HG02623 (cell line): Measurements from ENCODE around the gene PER2.
"Not testable (repeated sequence)": the region's sequence is repeated elsewhere in the genome, so short reads cannot be mapped to it uniquely, and the experiment has no call there.

Experiments
- ATAC-seq: cut with Tn5 transposase; IDR thresholded peaks from one replicate; pipeline ENCODE4 v1.9.1; 2021; ENCODE audit warnings: moderate library complexity; ENCODE audit not compliant: unreplicated experiment

PER2 gene

DNA sequence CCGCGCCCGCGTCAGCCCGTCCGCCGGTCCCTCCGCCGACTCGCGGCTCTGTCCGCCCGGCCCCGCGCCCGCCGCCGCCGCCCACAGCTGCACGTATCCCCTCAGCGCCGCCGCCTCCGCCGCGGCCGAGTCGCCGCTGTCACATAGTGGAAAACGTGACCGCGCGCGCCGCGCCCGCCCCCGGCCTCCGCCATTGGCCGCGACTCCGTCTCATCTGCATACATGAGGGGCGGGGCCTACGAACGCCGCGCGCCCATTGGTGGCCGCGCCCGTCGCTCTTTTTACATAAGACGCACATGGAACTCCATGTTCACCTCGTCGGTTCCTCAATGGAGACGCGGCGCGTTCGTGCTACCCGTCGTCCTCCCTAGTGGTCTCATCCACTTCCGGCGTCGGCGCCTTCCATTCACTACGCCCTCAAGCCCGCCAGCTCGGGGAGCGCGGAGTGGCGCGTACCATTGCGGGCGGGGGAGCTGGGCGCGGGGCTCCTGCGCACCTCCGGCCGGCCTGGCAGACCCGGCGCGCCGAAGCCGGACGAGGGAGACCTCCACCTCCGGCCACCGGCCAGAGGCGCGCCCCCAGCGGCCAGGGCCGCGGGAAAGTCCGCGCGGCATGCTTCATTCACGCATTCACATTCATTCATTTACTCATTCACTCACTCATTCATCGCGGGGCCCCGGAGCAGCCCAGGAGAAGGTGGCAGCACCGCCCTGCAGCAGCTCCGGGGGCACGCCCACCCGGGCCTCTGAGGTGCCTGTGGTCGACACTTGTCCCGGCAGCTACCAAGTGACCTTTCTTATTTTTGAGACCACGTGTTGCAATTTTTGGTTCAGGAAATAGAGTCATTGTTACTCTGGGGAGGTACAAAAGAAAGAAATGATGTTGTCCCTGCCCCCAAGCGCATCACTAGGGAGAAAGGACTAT is 502 bp upstream of the PER2 start:
- ATAC-seq: peak; percentile 87

DNA sequence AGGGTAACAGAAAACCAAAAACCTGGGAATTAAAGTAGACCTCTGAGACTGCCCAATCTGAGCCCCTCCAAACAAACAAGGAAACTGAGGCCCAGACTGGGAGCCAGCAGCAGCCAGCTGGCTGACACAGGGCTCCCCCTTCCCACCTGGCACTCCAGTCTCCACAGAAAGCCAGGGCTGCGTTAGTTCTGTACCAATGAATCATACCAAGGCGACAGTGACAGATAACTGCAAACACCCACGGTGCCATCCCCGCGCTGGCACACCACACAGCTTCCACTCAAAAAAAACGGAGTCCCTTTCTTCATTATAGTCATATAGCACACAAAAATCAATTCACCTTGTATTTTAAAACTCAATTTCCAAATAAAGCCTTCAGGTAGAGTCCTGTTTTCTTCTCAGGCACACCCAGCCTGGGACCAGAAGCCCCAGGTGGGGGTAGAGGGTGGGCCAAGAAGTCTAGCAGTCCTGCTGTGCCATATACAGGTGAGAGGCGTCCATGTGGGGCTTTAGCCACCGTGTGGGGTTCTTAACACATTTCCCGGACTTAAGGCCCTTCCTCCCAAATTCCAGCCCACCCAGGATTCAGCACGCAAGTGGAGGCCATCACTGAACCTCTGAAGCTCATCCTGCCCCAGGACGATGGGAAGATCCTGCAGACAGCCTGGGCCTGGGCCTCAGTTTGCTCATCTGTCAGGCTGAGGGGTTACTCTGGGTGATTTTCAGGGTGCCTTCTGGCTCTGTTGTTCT is 1.2 kb downstream of the PER2 start:
- no peak for ATAC-seq

DNA sequence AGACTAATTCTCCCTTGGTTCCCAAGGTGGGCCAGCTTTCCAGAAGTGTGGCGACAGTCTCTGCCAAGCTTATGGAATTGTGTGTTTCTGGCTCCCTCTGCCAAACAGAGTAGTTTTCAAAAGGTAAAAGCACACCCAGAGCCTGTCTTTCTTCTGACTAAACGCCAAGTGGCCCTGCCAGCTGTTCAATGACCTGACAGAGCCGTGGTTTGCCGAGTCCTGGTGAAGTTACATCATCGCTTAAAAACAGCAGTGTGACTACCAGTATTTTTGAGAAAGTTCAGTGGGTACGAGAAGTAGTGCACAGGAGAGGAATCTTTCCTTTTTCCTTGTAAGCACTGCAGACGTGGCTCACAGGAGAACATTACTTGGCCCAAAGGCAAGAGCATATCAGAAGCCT is 1.9 kb downstream of the PER2 start:
- no peak for ATAC-seq

DNA sequence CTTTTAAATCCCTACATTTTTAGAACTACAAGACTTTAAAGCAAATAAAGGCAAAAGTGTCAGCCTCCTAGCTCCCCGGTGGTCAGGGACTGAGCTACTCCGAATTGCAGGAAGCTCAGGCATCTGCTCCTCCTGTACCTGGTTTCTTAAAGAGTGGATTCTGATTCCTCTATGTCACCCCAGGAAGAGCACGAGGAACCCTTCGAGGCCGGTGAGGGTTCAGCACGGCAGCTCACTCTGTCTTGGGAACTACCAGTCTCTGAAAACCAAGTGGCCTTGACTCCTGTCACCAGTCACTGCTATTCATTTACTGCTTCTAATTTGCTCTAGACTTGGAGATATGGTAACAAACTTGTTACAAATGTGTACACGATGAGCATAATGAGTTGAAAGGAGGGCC is 2.3 kb downstream of the PER2 start:
- ATAC-seq: no peak

DNA sequence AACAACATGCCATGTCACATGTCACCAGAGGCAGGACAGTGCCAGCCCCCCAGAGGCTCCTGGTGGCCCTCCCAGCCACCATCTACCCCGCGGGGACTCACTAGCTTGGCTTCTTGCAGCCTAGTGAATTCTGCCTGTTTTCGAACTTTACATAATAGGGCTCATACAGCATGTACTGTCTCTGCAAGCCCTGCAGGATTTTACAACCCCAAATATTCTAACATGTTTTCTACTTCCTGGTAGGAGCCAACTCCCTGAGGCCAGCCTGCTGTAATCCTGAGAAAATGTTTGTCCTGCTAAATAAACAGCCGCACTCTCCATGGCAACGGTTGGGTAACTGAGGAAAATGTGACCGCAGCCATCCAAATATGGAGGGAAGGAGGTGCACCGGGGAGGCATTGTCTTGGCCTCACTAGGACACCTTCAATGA is 2.7 kb downstream of the PER2 start:
- no peak for ATAC-seq

DNA sequence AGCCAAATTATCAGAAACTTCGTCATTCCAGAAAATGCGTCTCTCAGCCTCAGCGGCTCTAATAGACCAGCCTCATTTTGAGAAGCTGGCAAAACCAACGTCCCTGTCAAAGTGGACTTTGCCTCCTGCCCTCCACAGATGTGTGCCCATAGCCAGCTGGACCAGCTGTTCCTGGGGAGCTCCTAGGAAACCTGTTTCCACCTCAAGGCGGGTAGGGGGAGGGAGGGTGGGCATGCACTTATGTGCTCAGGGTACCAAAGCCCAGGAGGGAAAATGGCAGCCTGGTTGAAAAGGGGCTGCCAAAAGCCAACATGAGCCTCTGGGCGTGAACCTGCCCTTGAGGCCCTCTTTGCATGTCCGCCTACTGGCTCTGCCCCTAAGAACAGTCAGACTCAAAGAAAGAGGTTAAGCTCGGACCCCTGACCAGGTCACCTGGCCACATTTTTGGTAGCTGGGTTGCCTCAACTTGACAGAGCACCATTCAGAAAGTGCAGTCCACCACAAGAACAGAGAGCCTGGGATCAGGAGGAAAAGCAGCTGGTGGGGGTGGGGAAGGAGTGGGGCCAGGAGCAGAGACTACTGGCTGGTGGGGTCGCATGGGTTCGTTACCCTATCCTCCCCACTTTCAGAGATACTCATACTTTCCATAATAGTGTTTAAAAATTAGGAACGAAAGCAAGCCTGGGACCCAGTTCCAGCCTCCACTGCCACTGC is 3.5 kb downstream of the PER2 start:
- no peak for ATAC-seq

DNA sequence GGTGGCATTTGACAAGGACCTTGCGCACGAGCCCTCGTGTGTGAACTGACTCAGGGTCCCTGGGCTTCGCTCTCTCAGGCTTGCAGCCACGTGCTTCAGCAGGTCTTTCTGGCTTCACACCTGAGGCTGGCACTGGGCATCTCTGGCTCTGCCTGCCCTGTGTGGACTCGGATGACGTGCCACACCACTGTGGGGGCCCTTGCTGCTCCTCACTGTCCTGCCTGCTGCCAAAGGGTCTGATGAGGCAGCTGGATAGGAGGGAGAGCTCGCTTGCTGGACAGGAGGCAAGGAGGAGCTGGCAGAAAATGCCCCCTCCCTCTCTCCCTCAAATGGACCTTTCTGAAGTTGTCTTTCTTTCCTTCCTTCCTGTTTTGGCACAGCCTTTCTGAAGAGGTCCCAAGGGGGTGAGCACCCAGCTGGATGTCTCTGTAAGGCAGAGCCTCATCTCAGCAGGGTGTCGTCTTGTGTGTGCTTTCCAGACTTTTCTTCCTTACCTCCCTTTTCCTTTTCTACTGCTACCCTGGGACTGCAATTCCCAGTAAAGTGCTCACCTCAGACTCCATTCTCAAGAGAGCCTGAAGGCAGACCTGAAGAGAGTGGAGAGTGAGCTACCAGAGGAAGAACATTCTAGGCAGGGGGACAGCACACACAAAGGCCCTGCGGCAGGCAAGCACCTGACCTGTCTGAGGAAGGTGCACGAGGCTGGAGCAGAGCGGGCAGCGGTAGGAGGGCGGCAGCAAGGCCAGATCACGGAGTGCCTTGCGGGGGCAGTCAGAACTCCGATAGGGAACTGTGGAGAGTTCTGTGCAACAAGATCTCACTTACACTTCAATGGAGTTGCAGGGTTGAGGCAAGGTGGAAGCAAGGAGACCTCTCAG is 5.3 kb downstream of the PER2 start:
- ATAC-seq: no peak

DNA sequence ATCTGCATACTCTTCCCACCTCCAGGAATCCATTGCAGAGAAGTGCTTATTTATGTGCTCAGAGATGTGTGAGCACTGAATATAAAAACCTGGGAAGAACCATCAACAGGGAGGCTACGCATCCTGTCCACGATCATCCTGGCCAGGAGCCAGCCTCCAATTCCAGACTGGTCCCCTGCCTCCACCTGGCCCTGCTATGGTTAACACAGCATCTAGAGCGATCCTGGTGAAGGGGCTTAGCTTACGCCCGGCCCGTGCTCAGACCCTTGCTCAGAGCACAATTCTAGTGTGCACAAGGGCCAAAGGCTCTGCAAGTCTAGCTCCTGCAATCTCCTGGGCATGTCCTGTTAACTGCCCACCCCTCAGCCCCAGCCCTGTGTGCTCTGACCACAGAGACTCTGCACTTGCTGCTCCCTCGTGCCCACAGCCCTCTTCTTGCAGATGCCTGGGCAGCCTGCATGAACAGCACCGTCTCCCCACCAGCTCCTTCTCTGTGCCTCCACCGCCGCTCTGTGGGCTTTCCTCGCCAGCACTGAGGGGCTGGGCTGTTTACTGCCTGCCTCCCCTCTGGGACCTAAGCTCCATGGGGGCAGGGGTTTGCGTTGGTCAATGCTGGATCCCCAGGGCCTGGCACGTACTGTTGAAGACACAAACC is 6.5 kb downstream of the PER2 start:
- no peak for ATAC-seq

DNA sequence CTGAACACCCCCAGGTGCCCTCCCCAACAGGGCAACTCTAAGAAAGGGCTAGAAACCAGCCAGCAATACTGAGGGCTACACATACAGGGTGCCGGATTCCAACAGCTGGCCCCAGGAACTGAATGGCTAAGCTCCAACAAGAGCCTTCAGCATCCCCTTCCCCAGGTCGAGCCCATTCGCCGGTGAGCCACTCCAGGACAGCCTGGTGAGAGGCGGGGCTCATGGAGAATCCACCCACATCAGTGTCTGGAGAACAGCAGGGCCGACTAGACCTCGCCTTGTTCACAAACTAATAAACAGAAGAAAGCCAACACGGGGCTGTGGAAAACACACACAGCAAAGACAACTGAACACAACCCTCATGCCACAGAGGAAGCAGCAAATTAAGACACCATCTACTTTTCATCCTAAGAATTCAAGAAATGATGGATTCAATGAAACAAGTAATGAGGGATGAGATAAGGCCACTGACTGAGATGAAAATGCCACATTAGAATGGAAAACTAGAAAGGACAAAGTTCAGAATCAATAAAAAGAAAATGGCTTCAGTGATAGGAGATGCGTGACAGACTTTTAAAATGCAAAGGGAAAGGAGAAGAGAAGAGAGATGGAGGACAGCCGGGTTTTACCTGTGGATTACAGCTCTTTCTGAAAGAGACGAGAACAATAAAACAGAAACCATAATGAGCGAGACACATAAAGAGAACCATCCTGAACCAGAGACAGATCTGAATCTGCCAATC is 8.2 kb downstream of the PER2 start:
- ATAC-seq: no peak

DNA sequence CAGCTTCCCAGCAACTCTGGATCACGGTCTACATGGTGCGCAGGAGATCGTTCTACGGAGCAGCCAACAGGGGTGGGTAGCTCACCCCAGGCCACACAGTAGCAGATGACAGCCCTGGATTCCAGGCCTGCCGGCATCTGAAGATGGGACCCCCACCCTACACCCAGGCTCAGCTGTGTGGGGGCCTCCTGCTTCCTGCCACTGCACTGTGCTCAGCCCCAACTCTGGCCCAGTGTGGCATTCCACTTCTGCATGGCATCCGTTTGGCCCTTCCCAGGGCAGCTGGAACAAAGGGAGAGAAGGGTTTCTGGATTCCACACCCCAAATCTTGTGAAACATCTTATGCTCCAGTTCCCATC is 9.1 kb downstream of the PER2 start:
- ATAC-seq: no peak

DNA sequence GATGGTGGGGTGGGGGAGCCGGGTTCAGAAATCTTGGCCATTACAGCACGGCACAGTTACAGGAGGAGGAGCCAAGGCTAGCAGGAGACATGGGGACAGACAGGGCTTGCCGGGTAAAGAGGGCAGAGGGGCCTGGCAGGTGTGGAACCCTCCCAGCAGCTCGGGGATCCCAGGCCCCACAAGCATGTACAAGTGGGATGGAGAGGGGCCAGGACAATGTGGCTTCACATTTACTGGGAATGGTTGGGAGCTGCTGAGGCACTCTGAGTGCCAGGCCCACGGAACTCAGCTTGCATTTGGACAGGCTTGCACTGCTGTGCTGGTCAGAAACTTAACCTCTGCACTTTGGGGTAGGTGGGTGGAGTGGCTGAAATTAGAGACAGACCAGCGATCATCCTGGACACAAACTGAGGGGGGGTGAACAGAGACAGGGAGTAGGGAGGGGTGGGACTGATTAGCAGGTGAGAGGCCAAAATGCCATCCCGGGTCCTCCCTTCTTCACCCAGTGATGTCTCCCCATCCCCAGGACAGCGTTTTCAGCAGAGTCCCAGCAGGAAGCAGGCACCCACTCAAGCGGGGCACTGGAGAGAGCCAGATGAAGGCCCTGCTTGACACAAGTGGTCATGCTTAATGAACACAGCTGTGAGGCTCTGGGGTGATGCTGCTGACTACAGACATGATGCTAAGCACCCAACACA is 9.6 kb downstream of the PER2 start:
- no peak for ATAC-seq

DNA sequence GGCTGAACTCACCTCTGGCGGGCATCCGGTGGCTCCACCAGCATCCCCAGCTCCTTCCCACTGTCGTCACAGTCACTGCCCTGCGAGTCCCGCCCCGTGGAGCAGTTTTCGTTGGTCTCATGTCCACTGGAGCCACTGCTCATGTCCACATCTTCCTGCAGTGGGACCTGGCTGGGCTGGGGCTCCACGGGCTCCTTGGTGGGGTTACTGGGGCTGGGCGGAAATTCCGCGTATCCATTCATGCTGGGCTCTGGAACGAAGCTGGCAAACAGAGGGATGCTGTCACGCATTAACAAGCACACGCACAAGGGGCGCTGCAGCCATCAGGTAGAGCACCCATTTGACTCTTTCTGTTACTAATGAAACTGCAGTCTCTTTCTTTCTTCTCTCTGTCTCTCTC is 10.7 kb downstream of the PER2 start:
- no peak for ATAC-seq

DNA sequence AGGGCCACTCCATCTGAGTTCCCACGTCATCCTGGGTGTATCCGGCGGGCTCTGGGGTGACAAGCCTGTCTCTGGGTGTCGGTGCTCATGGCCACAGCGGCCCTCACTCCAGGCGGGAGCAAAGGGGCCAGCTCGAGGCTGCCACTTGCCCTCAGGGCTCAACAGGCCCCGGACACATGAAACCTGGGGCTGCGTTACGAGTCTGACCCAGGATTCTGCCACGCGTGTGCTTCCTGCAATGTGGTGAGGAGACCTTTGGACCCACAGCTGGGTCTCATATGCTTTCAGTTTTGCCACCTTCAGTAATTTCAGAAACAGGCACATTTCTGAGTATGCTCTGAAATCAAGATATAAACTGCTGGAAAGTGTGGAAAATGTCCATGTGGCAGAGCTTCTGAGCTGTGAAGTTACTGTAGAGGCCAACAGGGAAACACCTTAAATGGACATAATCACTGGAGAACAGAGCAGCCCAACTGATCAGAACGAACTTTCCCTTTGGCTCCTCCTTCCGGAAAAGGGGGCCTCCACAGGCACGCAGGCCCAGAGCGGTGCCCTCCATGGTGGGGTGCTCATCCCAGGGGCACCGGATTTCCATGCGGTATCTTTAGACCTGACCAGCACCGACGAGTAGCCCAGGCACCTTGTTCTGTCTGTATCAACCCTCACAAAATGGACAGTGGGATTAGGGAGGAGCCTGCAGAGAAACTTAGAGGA is 14.1 kb downstream of the PER2 start:
- ATAC-seq: no peak

DNA sequence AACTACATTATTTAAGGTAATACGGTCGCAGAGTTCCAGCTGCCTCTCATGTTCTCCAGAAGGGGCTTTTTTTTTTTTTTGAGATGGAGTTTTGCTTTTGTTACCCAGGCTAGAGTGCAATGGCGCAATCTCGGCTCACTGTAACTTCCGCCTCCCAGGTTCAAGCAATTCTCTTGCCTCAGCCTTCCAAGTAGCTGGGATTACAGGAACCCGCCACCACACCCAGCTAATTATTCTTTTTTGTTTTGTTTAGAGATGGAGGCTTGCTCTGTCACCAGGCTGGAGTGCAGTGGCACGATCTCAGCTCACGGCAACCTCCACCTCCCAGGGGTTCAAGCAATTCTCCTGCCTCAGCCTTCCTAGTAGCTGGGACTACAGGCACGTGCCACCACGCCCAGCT is 15.0 kb downstream of the PER2 start:
- not testable (repeated sequence) for ATAC-seq

DNA sequence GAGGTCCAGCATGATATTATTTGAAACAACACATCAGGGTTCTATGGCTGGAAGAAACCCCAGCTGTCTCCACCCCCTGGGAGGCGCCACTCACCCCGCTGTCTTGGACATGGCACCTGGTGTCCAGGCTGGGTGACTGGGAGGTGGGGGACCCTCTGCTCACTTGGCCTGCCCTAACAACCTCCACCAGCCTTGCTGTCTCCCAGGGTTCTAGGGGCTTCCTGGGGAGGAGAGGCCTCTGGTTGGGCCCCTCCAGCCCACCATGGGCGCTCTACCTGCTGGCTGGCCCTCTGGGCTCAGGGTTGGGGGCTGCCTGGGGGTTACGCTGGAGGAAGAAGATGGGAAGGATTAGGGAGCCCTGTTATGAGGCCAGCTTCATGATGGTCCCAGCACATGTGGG is 16.3 kb downstream of the PER2 start:
- no peak for ATAC-seq

DNA sequence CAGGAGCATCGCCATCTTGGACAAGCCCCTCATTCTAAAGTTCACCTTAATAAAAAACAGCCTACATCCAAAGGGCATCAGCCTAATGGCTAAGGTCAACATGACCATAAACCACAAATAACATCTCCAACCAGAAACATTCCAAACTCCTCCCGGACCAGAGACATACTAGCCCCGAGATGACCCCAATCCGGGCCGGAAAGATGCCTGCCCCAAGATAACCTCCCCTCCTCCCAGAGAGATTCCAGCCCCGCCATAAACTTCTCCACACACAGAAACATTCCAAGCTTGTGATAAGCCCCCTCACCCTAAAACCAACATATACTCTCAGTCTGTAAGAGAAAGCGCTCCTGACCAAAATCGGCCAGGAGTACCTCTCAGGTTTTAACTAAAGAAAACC is 16.7 kb downstream of the PER2 start:
- not testable (repeated sequence) for ATAC-seq

DNA sequence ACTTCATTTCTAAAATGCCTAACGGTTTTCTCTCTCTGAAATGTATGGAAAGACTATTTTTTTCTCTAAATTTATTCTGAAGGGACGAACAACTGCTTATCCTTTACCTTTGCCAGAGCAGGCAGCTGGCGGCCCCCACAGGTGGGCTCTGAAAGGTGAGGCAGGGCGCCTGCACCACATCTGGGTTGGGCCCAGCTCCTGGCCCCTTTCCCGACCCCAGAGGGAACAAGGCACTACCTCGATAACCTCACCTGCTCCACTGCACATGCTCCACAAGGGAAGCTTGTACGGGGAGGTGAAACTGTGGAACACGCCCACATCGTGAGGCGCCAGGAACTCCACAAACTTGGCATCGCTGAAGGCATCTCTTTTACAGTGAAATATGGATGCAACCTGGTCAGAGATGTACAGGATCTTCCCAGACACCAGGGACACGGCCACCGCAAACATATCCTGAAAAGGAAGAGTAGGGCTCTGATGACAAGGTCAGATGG is 17.3 kb downstream of the PER2 start:
- ATAC-seq: no peak

DNA sequence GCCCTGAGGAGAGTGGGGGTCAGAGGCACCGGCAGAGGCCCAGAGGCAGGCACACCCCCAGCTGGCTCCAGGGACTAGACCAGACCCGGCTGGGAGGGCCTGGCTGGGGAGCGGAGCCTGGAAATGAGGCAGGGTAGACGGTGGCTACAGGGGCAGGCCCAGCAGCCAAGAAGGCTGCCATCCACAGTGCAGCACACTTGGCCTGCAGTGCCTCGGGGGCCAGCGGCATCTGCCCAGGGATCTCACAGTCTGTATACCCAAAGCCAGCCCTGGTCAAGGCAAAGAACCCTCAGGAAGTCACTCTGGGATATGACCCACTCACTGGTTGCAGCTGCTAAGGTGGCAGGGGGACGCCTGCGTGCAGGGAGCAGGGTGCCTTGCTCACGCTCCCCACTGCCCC is 17.8 kb downstream of the PER2 start:
- ATAC-seq: no peak
